NT2/D1 (cell line): ENCODE results near the gene CDC42.
A peak's percentile ranks its signal among the peaks of the same experiment; 100 is the strongest.
"Not testable (repeated sequence)": the region's sequence is repeated elsewhere in the genome, so short reads cannot be mapped to it uniquely, and the experiment has no call there.

Source experiments
- DNase-seq: peaks from one replicate; pipeline ENCODE4 v3.0.0-alpha.2; 2011; ENCODE audit warnings: low read depth, low spot score
- H3K27me3 ChIP-seq: 2 replicates; pipeline ENCODE4 v1.6.0; 2011; ENCODE audit warnings: mild to moderate bottlenecking; ENCODE audit not compliant: insufficient read length, insufficient read depth
- H3K36me3 ChIP-seq: 2 replicates; pipeline ENCODE4 v1.6.1; 2011; ENCODE audit warnings: mild to moderate bottlenecking, low read length, mixed read lengths; ENCODE audit not compliant: insufficient read depth, insufficient read length
- H3K4me1 ChIP-seq: 2 replicates; pipeline ENCODE4 v1.5.1; 2011; ENCODE audit not compliant: insufficient read depth, insufficient read length
- H3K4me3 ChIP-seq: 2 replicates; pipeline ENCODE4 v1.5.1; 2011; ENCODE audit warnings: low read depth; ENCODE audit not compliant: insufficient read length
- H3K9ac ChIP-seq: 2 replicates; pipeline ENCODE4 v1.6.0; 2011; ENCODE audit warnings: low read depth; ENCODE audit not compliant: insufficient read length
- H3K9me3 ChIP-seq: 2 replicates; pipeline ENCODE4 v1.5.1; 2011; ENCODE audit warnings: mild to moderate bottlenecking, low read length; ENCODE audit not compliant: insufficient read depth
- SUZ12 ChIP-seq: IDR thresholded peaks from 2 replicates; pipeline ENCODE4 v1.6.1; 2011; ENCODE audit not compliant: insufficient read length, insufficient read depth; ENCODE audit errors: extremely low read depth
- YY1 ChIP-seq: IDR thresholded peaks from 2 replicates; pipeline ENCODE4 v1.6.1; 2011; ENCODE audit not compliant: insufficient read length, insufficient read depth
- ZNF274 ChIP-seq: IDR thresholded peaks from 2 replicates; pipeline ENCODE4 v1.6.1; 2011; ENCODE audit warnings: mild to moderate bottlenecking, low read depth, low read length

Gene CDC42

DNA sequence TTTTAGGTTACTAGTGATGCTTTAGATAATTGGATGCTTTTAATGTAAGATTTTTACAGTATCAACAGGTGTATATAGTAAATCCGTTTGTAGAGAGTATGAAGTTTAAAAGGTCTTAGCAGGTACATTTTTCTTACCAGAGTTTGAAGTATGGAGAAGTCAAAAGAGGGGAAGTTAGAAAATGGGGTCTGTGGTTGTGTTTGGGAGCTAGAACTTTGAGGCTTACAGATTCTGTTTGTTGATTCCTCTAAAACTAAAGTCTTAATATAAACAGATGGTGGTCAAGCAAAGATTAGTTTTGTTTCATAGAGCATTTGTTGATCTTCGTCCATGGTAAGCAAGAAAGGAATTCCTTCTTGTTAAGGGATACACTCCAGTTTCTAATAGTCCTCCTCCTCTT is 35.8 kb downstream of the CDC42 start:
- H3K36me3 ChIP-seq = peaks cover 47% of the 10 kb centered on the region
- TF ChIP-seq SUZ12 (no peak), ZNF274 (no peak), YY1 (no peak)

GRCh38 chr1:22089134-22089571 is 36.6 kb downstream of the CDC42 start:
- no peaks in the 10 kb centered on the region for H3K27me3 ChIP-seq
- no peak overlapping the region for H3K9ac ChIP-seq
- DNase-seq = no peak
- H3K36me3 ChIP-seq = peaks cover 47% of the 10 kb centered on the region
- H3K4me1 ChIP-seq = no peaks in the 10 kb centered on the region
- H3K9me3 ChIP-seq = no peaks in the 10 kb centered on the region
- H3K4me3 ChIP-seq = no peak overlapping the region
- TF ChIP-seq YY1 (no peak), SUZ12 (no peak), ZNF274 (no peak)

More for the DNA sequence above, 35.8 kb downstream of the CDC42 start:
- Histone ChIP-seq H3K4me3 (no peak overlapping the region), H3K9ac (no peak overlapping the region), H3K27me3 (no peaks in the 10 kb centered on the region), H3K4me1 (no peaks in the 10 kb centered on the region), H3K9me3 (no peaks in the 10 kb centered on the region)
- DNase-seq = no peak

GRCh38 chr1:22089787-22090186 is 37.3 kb downstream of the CDC42 start:
- H3K9ac ChIP-seq = no peak overlapping the region
- H3K4me1 ChIP-seq = no peaks in the 10 kb centered on the region
- no peak overlapping the region for H3K4me3 ChIP-seq
- peak; percentile 9 for DNase-seq
- TF ChIP-seq YY1 (no peak), ZNF274 (no peak), SUZ12 (no peak)
- H3K9me3 ChIP-seq = no peaks in the 10 kb centered on the region
- H3K36me3 ChIP-seq = peaks cover 51% of the 10 kb centered on the region
- no peaks in the 10 kb centered on the region for H3K27me3 ChIP-seq

GRCh38 chr1:22090867-22091266 is 38.4 kb downstream of the CDC42 start:
- Histone ChIP-seq H3K4me1 (no peaks in the 10 kb centered on the region), H3K36me3 (peaks cover 51% of the 10 kb centered on the region)

GRCh38 chr1:22092026-22092768 is 39.7 kb downstream of the CDC42 start:
- H3K36me3 ChIP-seq = peaks cover 51% of the 10 kb centered on the region

More at GRCh38 chr1:22090867-22091266, 38.4 kb downstream of the CDC42 start:
- Histone ChIP-seq H3K27me3 (no peaks in the 10 kb centered on the region), H3K9ac (no peak overlapping the region), H3K4me3 (no peak overlapping the region), H3K9me3 (no peaks in the 10 kb centered on the region)
- no peak for TF ChIP-seq SUZ12
- no peak for TF ChIP-seq ZNF274
- TF ChIP-seq YY1 = no peak
- no peak for DNase-seq

DNA sequence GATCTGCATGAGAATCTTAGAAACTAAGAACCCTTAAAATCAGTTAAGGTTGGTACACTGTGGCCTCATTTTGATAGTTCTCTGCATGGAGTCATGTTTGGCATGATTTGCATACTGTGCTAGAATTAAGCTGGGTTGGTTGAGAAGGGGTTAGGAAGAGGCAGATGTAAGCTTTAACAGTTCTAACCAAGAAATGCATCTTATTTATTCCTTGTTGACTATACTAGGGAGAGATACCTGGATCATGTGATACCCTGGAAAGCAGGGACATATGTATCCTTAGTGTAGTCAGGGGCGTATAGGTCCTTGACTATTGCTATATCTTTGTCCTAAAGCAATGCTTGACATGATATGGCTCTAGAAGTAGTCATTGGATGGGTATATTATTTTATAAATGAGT is 41.0 kb downstream of the CDC42 start:
- no peaks in the 10 kb centered on the region for H3K4me1 ChIP-seq
- no peak overlapping the region for H3K9ac ChIP-seq
- peaks cover 54% of the 10 kb centered on the region for H3K36me3 ChIP-seq
- H3K4me3 ChIP-seq = no peak overlapping the region
- no peaks in the 10 kb centered on the region for H3K9me3 ChIP-seq
- H3K27me3 ChIP-seq = no peaks in the 10 kb centered on the region
- TF ChIP-seq ZNF274 (no peak), SUZ12 (no peak), YY1 (no peak)
- no peak for DNase-seq

More at GRCh38 chr1:22092026-22092768, 39.7 kb downstream of the CDC42 start:
- not testable (repeated sequence) for H3K4me3 ChIP-seq, H3K4me1 ChIP-seq, H3K27me3 ChIP-seq, DNase-seq, H3K9ac ChIP-seq, H3K9me3 ChIP-seq

DNA sequence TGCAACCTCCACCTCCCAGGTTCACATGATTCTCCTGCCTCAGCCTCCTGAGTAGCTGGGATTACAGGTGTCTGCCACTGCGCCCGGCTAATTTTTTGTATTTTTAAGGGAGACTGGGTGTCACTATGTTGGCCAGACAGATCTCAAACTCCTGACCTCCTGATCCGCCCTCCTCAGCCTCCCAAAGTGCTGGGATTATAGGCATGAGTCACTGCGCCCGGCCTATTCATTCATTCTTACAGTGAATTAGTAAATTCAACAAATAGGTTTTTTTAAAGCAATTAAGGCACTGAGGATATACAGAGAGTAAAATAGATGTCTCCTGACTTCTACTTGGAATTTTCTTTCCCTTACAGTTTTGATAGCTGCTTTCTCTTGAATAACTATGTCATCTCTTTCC is 43.5 kb downstream of the CDC42 start:
- peaks cover 60% of the 10 kb centered on the region for H3K36me3 ChIP-seq
- TF ChIP-seq ZNF274 = no peak
- no peak for TF ChIP-seq SUZ12
- no peak for TF ChIP-seq YY1

More for the DNA sequence above, 43.5 kb downstream of the CDC42 start:
- H3K9me3 ChIP-seq = no peaks in the 10 kb centered on the region
- no peak overlapping the region for H3K4me3 ChIP-seq
- no peak overlapping the region for H3K9ac ChIP-seq
- H3K27me3 ChIP-seq = no peaks in the 10 kb centered on the region
- H3K4me1 ChIP-seq = no peaks in the 10 kb centered on the region
- DNase-seq = no peak
